MM.1S (cell line): Measurements from ENCODE around the gene DEAF1.
"Not testable (repeated sequence)": the region's sequence is repeated elsewhere in the genome, so short reads cannot be mapped to it uniquely, and the experiment has no call there.

Source experiments
- EZH2 ChIP-seq: fragments of 300-600 bp; sonication (generic); optimal IDR thresholded peaks from 2 replicates; pipeline ENCODE3; 2017; ENCODE audit warnings: low read depth, mild to moderate bottlenecking, antibody characterized with exemption, low read length, mixed read lengths
- EZH2phosphoT487 ChIP-seq: fragments of 300-600 bp; sonication (generic); IDR thresholded peaks from 2 replicates; pipeline ENCODE4 v1.6.1; 2018; ENCODE audit warnings: antibody characterized with exemption, low read length
- TF ChIP-seq, protein P1 (sequence below): fragments of 300-600 bp; sonication (generic); IDR thresholded peaks from 2 replicates; pipeline ENCODE4 v1.5.1; 2016; ENCODE audit warnings: antibody characterized with exemption, low read length, mixed read lengths

GRCh38 chr11:734541-734940 lies 39.5 kb upstream of the DEAF1 start:
- TF ChIP-seq, protein P1, sequence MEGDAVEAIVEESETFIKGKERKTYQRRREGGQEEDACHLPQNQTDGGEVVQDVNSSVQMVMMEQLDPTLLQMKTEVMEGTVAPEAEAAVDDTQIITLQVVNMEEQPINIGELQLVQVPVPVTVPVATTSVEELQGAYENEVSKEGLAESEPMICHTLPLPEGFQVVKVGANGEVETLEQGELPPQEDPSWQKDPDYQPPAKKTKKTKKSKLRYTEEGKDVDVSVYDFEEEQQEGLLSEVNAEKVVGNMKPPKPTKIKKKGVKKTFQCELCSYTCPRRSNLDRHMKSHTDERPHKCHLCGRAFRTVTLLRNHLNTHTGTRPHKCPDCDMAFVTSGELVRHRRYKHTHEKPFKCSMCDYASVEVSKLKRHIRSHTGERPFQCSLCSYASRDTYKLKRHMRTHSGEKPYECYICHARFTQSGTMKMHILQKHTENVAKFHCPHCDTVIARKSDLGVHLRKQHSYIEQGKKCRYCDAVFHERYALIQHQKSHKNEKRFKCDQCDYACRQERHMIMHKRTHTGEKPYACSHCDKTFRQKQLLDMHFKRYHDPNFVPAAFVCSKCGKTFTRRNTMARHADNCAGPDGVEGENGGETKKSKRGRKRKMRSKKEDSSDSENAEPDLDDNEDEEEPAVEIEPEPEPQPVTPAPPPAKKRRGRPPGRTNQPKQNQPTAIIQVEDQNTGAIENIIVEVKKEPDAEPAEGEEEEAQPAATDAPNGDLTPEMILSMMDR = not testable (repeated sequence)
- not testable (repeated sequence) for TF ChIP-seq EZH2phosphoT487, EZH2
